ENCODE results near the gene TANGO6. TPM values are rescaled to one million over a fixed set of nuclear protein-coding genes. Genes with fewer than 3 reads are reported as not detected.

TANGO6 gene
- total and polyA plus RNA-seq, 10 of the 15 experiments (the other 5 are each of a cell fraction or from before 2014, with no cell fraction given) = 1.1 to 20.6 (median 11.0) TPM

GRCh38 chr16:69114346-69114975 is 271.1 kb downstream of the TANGO6 start:
- no peaks in the 10 kb centered on the region for H4K20me1 ChIP-seq (ENCODE audit: control insufficient read depth, insufficient read depth)
- RAD21 ChIA-PET (ENCODE audit: unreplicated experiment) = no interaction called here
- H3K79me2 ChIP-seq (ENCODE audit: control insufficient read depth, insufficient read depth, low read length) = no peaks in the 10 kb centered on the region
- intact Hi-C loops (cut with micrococcal nuclease; ENCODE audit: unreplicated experiment) = no loop called here
- WGBS (ENCODE audit: insufficient coverage, insufficient replicate concordance, low lambda C conversion rate, missing lambda C conversion rate) = 91% methylated on average over 25 of the region's 25 CpGs
- ATAC-seq (no peak), DNase-seq (ENCODE audit: low read depth, low spot score) (no peak), FAIRE-seq (no peak)
- no peak overlapping the region for H3K27ac ChIP-seq (ENCODE audit: control insufficient read depth, insufficient read depth)
- CTCF ChIA-PET = interaction anchor here (0.7 to 4.0 kb wide), 12 partner anchors 9 to 712 kb away, joined by 3 to 38 read pairs (median 6); no protein-coding TSS in a partner anchor
- no peaks in the 10 kb centered on the region for H3K4me1 ChIP-seq (ENCODE audit: control insufficient read depth, insufficient read depth, low read length)
- in situ Hi-C loops (cut with MboI) = no loop called here
- H3K4me3 ChIP-seq = no peak overlapping the region
- no peak overlapping the region for H3K4me2 ChIP-seq (ENCODE audit: control insufficient read depth, insufficient read depth)
- H3K27me3 ChIP-seq (replicated peaks in 1 of 2; ENCODE audit: control insufficient read depth in 2 of 2, insufficient read depth in 2 of 2, low read length in 1 of 2) = no peaks in the 10 kb centered on the region
- SMC1A ChIA-PET (ENCODE audit: uncharacterized antibody, unreplicated experiment) = interaction anchor here (0.6 to 4.3 kb wide), 2 partner anchors 9 to 20 kb away, joined by 5 to 20 read pairs; no protein-coding TSS in a partner anchor
- no TSS peak for BruUV-seq (replicated peaks)
- H3K9me3 ChIP-seq (replicated peaks; ENCODE audit: control insufficient read depth, insufficient read depth, low read length) = no peaks in the 10 kb centered on the region
- H2AFZ ChIP-seq (ENCODE audit: control insufficient read depth, low read depth, low read length) = no peak overlapping the region
- POLR2A ChIA-PET = no interaction called here
- H3K9ac ChIP-seq (ENCODE audit: control insufficient read depth, insufficient read depth, low read length) = no peak overlapping the region
- H3K36me3 ChIP-seq (ENCODE audit: control insufficient read depth in 2 of 2, insufficient read depth in 2 of 2, low read length in 1 of 2) = peaks cover 7 to 9% of the 10 kb centered on the region in 2 experiments
- TF ChIP-seq ZBTB11 (CRISPR knock-in tag; IDR thresholded peaks at IDR 0.05) (no peak), RELA (IDR thresholded peaks at IDR 0.05; ENCODE audit: borderline replicate concordance, partially characterized antibody) (no peak), KLF5 (IDR thresholded peaks at IDR 0.05; ENCODE audit: partially characterized antibody) (no peak), ZNF687 (IDR thresholded peaks at IDR 0.05) (no peak), SUZ12 (IDR thresholded peaks at IDR 0.05; ENCODE audit: unreplicated experiment) (no peak), POU2F2 (IDR thresholded peaks at IDR 0.05; ENCODE audit: borderline replicate concordance, low read depth, low read length) (no peak), NFIC (IDR thresholded peaks at IDR 0.05; ENCODE audit: low read depth, low read length) (no peak), NFYA (IDR thresholded peaks at IDR 0.05; ENCODE audit: borderline replicate concordance, low read depth, low read length) (no peak), CEBPB (IDR thresholded peaks at IDR 0.05; ENCODE audit: borderline replicate concordance in 1 of 2, low read depth in 2 of 2, low read length in 2 of 2) (no peak), MAX (IDR thresholded peaks at IDR 0.05; ENCODE audit: low read depth, low read length) (no peak), KDM1A (IDR thresholded peaks at IDR 0.05; ENCODE audit: borderline replicate concordance) (no peak), SMC3 (IDR thresholded peaks at IDR 0.05; ENCODE audit: borderline replicate concordance, low read length) (no peak), SMAD1 (IDR thresholded peaks at IDR 0.05; ENCODE audit: low read depth, partially characterized antibody) (no peak), PAX5 (IDR thresholded peaks at IDR 0.05; ENCODE audit: borderline replicate concordance, low read depth, low read length) (no peak), GABPA (IDR thresholded peaks at IDR 0.05; ENCODE audit: low read depth) (no peak), ZNF207 (IDR thresholded peaks at IDR 0.05; ENCODE audit: borderline replicate concordance) (no peak), POLR2AphosphoS5 (IDR thresholded peaks at IDR 0.05; ENCODE audit: low read length) (no peak)
